CD14-positive monocyte (primary cell): Measurements from ENCODE around the gene CERS2. TPM values are rescaled to one million over a fixed set of nuclear protein-coding genes. Genes with fewer than 3 reads are reported as not detected.

Experiments used
- DNase-seq, 3 donors: peaks; one replicate each; pipeline ENCODE4 v3.0.0-alpha.2; 2011 to 2022
- H2AFZ ChIP-seq: 2 replicates; pipeline ENCODE4 v1.6.0; 2012; ENCODE audit warnings: mild to moderate bottlenecking, low read depth, low read length, inconsistent platforms; ENCODE audit not compliant: insufficient read depth, poor library complexity, severe bottlenecking
- H3K27ac ChIP-seq, 2 donors: 1 replicate in 1 of 2; 2 replicates in 1 of 2; pipeline ENCODE4 v1.5.1; 2012 to 2013; ENCODE audit warnings: low read length in 2 of 2, control low read depth in 1 of 2, inconsistent platforms in 1 of 2, low read depth in 1 of 2, mild to moderate bottlenecking in 1 of 2
- H3K27me3 ChIP-seq, 2 donors: one replicate each; pipeline versions ENCODE4 v1.6.0 to v1.6.1; 2011 to 2013; ENCODE audit warnings: low read length in 2 of 2; ENCODE audit not compliant: control insufficient read depth in 2 of 2, insufficient read depth in 2 of 2
- H3K36me3 ChIP-seq, 2 donors: replicated peaks in 1 of 2; 1 replicate in 1 of 2; 2 replicates in 1 of 2; pipeline versions ENCODE4 v1.5.1 to v1.6.1; 2012 to 2013; ENCODE audit warnings: low read length in 2 of 2, control low read depth in 1 of 2, inconsistent platforms in 1 of 2, mild to moderate bottlenecking in 1 of 2; ENCODE audit not compliant: insufficient read depth in 2 of 2, control insufficient read depth in 1 of 2
- H3K4me1 ChIP-seq, 2 donors: 1 replicate in 1 of 2; 2 replicates in 1 of 2; pipeline versions ENCODE4 v1.5.1 to v1.6.1; 2012 to 2013; ENCODE audit warnings: low read length in 2 of 2, control low read depth in 1 of 2, inconsistent platforms in 1 of 2, mild to moderate bottlenecking in 1 of 2, moderate library complexity in 1 of 2; ENCODE audit not compliant: insufficient read depth in 2 of 2, control insufficient read depth in 1 of 2
- H3K4me2 ChIP-seq: replicated peaks from 2 replicates; pipeline ENCODE3; 2012; ENCODE audit warnings: low read length, moderate library complexity, mild to moderate bottlenecking; ENCODE audit not compliant: poor library complexity, severe bottlenecking; ENCODE audit errors: extremely low read depth
- H3K4me3 ChIP-seq, 3 experiments: fragments of 200-600 bp in 1 of 3; sonication (generic) in 1 of 3; replicated peaks in 1 of 3; 1 replicate in 2 of 3; 2 replicates in 1 of 3; pipeline ENCODE4 v1.5.1; 2011 to 2013; ENCODE audit warnings: low read length in 3 of 3, mild to moderate bottlenecking in 3 of 3, control low read depth in 2 of 3, low read depth in 2 of 3, inconsistent platforms in 1 of 3, moderate library complexity in 1 of 3
- H3K79me2 ChIP-seq: 2 replicates; pipeline ENCODE4 v1.6.0; 2012; ENCODE audit warnings: mild to moderate bottlenecking, control low read depth, inconsistent platforms, low read length, moderate library complexity; ENCODE audit not compliant: insufficient read depth
- H3K9ac ChIP-seq: 2 replicates; pipeline ENCODE4 v1.6.0; 2017; ENCODE audit warnings: low read length, mild to moderate bottlenecking; ENCODE audit not compliant: insufficient read depth, poor library complexity, severe bottlenecking
- H3K9me3 ChIP-seq, 2 donors: replicated peaks in 1 of 2; 1 replicate in 1 of 2; 2 replicates in 1 of 2; pipeline versions ENCODE4 v1.5.1 to v1.6.1; 2012 to 2013; ENCODE audit warnings: low read length in 2 of 2, control low read depth in 1 of 2; ENCODE audit not compliant: control insufficient read depth in 1 of 2, insufficient read depth in 1 of 2
- H4K20me1 ChIP-seq: 2 replicates; pipeline ENCODE4 v1.6.0; 2012; ENCODE audit warnings: mild to moderate bottlenecking, low read length, control low read depth, moderate library complexity; ENCODE audit not compliant: insufficient read depth
- H3K27ac Mint-ChIP-seq, 7 donors: one replicate each; pipeline ENCODE4 v1.8.0; 2020; ENCODE audit warnings: mild to moderate bottlenecking in 7 of 7, mixed read lengths in 7 of 7, moderate library complexity in 6 of 7, inconsistent platforms in 2 of 7
- H3K27me3 Mint-ChIP-seq, 3 donors: one replicate each; pipeline ENCODE4 v1.8.0; 2021 to 2022; ENCODE audit warnings: low read depth in 3 of 3, mild to moderate bottlenecking in 3 of 3, mixed read lengths in 3 of 3, moderate library complexity in 3 of 3, inconsistent platforms in 1 of 3
- H3K36me3 Mint-ChIP-seq, 2 donors: one replicate each; pipeline ENCODE4 v1.8.0; 2020; ENCODE audit warnings: mixed read lengths in 2 of 2, inconsistent platforms in 1 of 2, mild to moderate bottlenecking in 1 of 2
- H3K4me1 Mint-ChIP-seq: one replicate; pipeline ENCODE4 v1.8.0; 2020; ENCODE audit warnings: mild to moderate bottlenecking, mixed read lengths
- H3K4me3 Mint-ChIP-seq, 2 donors: one replicate each; pipeline ENCODE4 v1.8.0; 2020; ENCODE audit warnings: mild to moderate bottlenecking in 2 of 2, mixed read lengths in 2 of 2, moderate library complexity in 1 of 2
- H3K9me3 Mint-ChIP-seq, 7 donors: one replicate each; pipeline ENCODE4 v1.8.0; 2020 to 2022; ENCODE audit warnings: mixed read lengths in 7 of 7, mild to moderate bottlenecking in 6 of 7, moderate library complexity in 6 of 7, inconsistent platforms in 2 of 7
- WGBS: methylation state at CpG from one replicate; pipeline ENCODE4 v1.1.5; 2013; ENCODE audit warnings: missing lambda C conversion rate; ENCODE audit not compliant: insufficient coverage; 5-methylcytosine and 5-hydroxymethylcytosine counted together
- intact Hi-C, 2 donors: fragments of 100-400 bp; cut with micrococcal nuclease; formaldehyde crosslinking; loops; one replicate each; pipeline versions ENCODE4 v1.15.0 to v1.15.1; 2023
- polyA plus RNA-seq, 3 donors: library from polyadenylated mRNA; depleted of rRNA in 1 of 3; unstranded in 2 of 3; stranded (reverse) in 1 of 3; fragments of 300-500 nt in 2 of 3; fragments of >200 nt in 1 of 3; fragmentation: Illumina TruSeq in 2 of 3; gene quantifications; 1 replicate in 2 of 3; 2 replicates in 1 of 3; pipeline ENCODE4 v1.2.3, GENCODE V29; 2012 to 2021
- TF ChIP-seq, protein P1 (sequence below): fragments of 200-600 bp; IDR thresholded peaks from one replicate; pipeline ENCODE4 v1.8.0; 2022; ENCODE audit warnings: antibody characterized with exemption, mild to moderate bottlenecking

Gene CERS2
- polyA plus RNA-seq, 3 donors = 152 to 224 (median 200) TPM

DNA sequence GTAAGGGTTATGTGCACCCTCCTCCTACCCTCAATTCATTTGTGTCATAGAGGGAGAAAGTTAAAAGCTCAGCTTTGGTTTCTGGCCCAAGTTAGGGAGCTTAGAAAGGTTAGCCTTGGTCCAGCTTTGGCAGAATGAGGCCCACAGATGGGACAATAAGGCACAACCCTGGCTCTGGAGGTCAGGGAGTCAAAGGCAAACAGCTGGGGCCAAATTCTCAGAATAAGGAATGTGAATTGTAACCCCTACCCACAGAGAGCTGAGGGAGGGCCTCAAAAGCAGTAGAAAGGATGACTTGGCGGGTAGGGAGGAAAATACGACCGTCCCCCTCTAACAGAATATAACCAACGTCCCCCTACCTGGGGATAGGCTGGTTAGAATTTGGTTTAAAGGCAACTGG, 9.0 kb downstream of the CERS2 start:
- H3K9me3 ChIP-seq = no peaks in the 10 kb centered on the region
- H3K9me3 Mint-ChIP-seq = no peaks in the 10 kb centered on the region
- H3K4me2 ChIP-seq = no peak overlapping the region
- H3K36me3 Mint-ChIP-seq = peaks cover 79 to 80% of the 10 kb centered on the region in 2 donors
- TF ChIP-seq, protein P1, sequence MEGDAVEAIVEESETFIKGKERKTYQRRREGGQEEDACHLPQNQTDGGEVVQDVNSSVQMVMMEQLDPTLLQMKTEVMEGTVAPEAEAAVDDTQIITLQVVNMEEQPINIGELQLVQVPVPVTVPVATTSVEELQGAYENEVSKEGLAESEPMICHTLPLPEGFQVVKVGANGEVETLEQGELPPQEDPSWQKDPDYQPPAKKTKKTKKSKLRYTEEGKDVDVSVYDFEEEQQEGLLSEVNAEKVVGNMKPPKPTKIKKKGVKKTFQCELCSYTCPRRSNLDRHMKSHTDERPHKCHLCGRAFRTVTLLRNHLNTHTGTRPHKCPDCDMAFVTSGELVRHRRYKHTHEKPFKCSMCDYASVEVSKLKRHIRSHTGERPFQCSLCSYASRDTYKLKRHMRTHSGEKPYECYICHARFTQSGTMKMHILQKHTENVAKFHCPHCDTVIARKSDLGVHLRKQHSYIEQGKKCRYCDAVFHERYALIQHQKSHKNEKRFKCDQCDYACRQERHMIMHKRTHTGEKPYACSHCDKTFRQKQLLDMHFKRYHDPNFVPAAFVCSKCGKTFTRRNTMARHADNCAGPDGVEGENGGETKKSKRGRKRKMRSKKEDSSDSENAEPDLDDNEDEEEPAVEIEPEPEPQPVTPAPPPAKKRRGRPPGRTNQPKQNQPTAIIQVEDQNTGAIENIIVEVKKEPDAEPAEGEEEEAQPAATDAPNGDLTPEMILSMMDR = no peak
- H3K4me1 Mint-ChIP-seq = peaks cover 13% of the 10 kb centered on the region
- no peak overlapping the region for H3K4me3 ChIP-seq
- H3K27me3 Mint-ChIP-seq = no peaks in the 10 kb centered on the region
- H2AFZ ChIP-seq = no peak overlapping the region
- H3K4me3 Mint-ChIP-seq = no peak overlapping the region
- H3K79me2 ChIP-seq = peaks cover 40% of the 10 kb centered on the region
- H3K27ac Mint-ChIP-seq = peak overlapping the region in 1 of 7 donors; percentile 63
- H3K27me3 ChIP-seq = no peaks in the 10 kb centered on the region
- H3K27ac ChIP-seq = peak overlapping the region in 1 of 2 donors; percentile 3
- peaks cover 82 to 88% of the 10 kb centered on the region in 2 donors for H3K36me3 ChIP-seq
- no CpG with 5 or more reads among the region's 4 CpGs for WGBS
- no peak for DNase-seq
- peaks cover 85% of the 10 kb centered on the region for H4K20me1 ChIP-seq
- no peak overlapping the region for H3K9ac ChIP-seq
- H3K4me1 ChIP-seq = peaks cover 4 to 12% of the 10 kb centered on the region in 2 donors
- intact Hi-C loops = no loop called here

DNA sequence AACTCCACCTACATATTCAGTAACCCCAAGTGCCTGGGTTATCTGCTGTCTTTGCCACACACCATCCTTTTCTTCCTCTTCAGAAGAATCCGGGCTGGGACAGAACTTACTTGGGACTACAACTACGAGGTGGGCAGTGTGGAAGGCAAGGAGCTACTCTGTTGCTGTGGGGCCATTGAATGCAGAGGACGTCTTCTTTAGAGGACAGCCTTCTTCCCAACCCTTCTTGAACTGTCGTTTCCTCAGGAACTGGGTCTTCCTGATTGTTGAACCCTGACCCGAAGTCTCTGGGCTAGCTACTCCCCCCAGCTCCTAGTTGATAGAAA, 10.5 kb downstream of the CERS2 start:
- no peak overlapping the region for H3K4me3 Mint-ChIP-seq
- intact Hi-C loops = no loop called here
- WGBS = no CpG with 5 or more reads among the region's 5 CpGs

More for the DNA sequence above, 10.5 kb downstream of the CERS2 start:
- no peak overlapping the region for H3K4me3 ChIP-seq
- H3K9ac ChIP-seq = no peak overlapping the region
- peaks cover 25% of the 10 kb centered on the region for H3K79me2 ChIP-seq
- H4K20me1 ChIP-seq = peaks cover 72% of the 10 kb centered on the region
- no peaks in the 10 kb centered on the region for H3K4me1 ChIP-seq
- no peaks in the 10 kb centered on the region for H3K9me3 Mint-ChIP-seq
- H3K36me3 Mint-ChIP-seq = peaks cover 92 to 94% of the 10 kb centered on the region in 2 donors
- H3K9me3 ChIP-seq = no peaks in the 10 kb centered on the region
- TF ChIP-seq, protein P1 = no peak
- H3K27me3 Mint-ChIP-seq = no peaks in the 10 kb centered on the region
- DNase-seq = no peak
- peak overlapping the region in 1 of 2 donors; percentile 48 for H3K27ac ChIP-seq
- H2AFZ ChIP-seq = no peak overlapping the region
- H3K27me3 ChIP-seq = no peaks in the 10 kb centered on the region
- H3K4me2 ChIP-seq = no peak overlapping the region
- H3K4me1 Mint-ChIP-seq = peaks cover 2% of the 10 kb centered on the region
- H3K27ac Mint-ChIP-seq = peak overlapping the region in 6 of 7 donors; percentile 7 to 71 (median 47)
- peaks cover 95 to 98% of the 10 kb centered on the region in 2 donors for H3K36me3 ChIP-seq
